ENCODE results near the gene PIBF1. TPM values are rescaled to one million over a fixed set of nuclear protein-coding genes. Genes with fewer than 3 reads are reported as not detected.
A peak's percentile ranks its signal among the peaks of the same experiment; 100 is the strongest.

Gene PIBF1
- total and polyA plus RNA-seq, 10 of the 15 experiments (the other 5 are each of a cell fraction or from before 2014, with no cell fraction given): 6.4 to 24.5 (median 11.1) TPM

DNA sequence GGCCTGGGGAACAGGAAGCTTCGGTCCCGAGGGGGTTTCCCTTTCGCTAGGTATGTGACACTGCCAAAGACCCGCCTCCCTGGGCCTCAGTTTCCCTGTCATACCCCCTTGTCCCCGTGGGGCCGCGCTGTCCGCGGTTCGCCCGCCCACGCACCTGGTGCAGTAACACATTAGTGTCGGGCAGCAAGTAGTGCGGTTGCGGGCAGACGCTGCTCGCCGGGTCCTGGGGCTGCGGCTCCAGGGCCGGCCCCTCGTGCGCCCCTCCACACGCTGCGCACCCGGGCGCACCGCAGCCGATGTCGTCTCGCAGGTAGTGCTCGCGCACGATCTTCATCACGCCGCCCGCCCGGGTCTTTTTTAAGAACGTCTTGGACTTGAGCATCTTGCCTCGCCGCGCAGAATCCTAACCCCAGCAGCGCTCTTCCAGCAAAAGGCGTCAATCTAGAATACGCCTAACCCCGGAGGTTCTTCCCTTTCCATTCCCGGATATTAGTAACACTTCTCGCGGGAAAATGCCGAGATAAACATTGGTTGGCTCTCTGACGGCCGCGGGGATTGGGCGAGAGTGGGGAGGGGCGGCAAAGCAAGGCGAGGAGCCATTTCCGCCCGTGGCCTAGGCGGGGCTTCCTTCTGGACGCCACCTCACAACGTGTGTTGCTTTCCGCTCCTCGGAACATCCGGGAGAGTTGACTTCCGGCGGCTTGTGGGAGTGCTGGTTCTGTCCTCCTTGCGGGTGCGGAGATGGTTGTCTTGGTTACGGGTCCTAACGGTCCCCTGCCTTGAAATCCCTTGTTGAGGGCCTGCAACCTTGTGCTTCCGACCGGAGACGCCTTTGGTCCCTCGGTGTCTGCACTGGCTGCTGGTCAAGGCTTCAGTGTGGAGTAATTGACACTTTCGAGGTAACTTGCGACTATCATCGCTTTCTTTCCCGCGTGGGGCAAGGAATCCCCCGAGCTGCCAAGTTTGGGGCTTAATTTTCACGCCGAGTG, at the start of gene PIBF1, which contains the start of gene DIS3 (continued):
- TF ChIP-seq, protein P1, sequence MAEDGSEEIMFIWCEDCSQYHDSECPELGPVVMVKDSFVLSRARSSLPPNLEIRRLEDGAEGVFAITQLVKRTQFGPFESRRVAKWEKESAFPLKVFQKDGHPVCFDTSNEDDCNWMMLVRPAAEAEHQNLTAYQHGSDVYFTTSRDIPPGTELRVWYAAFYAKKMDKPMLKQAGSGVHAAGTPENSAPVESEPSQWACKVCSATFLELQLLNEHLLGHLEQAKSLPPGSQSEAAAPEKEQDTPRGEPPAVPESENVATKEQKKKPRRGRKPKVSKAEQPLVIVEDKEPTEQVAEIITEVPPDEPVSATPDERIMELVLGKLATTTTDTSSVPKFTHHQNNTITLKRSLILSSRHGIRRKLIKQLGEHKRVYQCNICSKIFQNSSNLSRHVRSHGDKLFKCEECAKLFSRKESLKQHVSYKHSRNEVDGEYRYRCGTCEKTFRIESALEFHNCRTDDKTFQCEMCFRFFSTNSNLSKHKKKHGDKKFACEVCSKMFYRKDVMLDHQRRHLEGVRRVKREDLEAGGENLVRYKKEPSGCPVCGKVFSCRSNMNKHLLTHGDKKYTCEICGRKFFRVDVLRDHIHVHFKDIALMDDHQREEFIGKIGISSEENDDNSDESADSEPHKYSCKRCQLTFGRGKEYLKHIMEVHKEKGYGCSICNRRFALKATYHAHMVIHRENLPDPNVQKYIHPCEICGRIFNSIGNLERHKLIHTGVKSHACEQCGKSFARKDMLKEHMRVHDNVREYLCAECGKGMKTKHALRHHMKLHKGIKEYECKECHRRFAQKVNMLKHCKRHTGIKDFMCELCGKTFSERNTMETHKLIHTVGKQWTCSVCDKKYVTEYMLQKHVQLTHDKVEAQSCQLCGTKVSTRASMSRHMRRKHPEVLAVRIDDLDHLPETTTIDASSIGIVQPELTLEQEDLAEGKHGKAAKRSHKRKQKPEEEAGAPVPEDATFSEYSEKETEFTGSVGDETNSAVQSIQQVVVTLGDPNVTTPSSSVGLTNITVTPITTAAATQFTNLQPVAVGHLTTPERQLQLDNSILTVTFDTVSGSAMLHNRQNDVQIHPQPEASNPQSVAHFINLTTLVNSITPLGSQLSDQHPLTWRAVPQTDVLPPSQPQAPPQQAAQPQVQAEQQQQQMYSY (CRISPR knock-in tag; IDR thresholded peaks at IDR 0.05): no peak
- TF ChIP-seq ASH2L (IDR thresholded peaks at IDR 0.05; ENCODE audit: borderline replicate concordance, low read depth) (peak; percentile 87; the same call in 1 of the 2 replicates), NFYB (IDR thresholded peaks at IDR 0.05; ENCODE audit: insufficient read depth, low read depth, low read length) (peak; percentile 78), PAX8 (IDR thresholded peaks at IDR 0.05) (no peak), IRF4 (IDR thresholded peaks at IDR 0.05; ENCODE audit: low read depth, low read length) (peak; percentile 22; the same call in 1 of the 2 replicates), POLR2AphosphoS5 (IDR thresholded peaks at IDR 0.05; ENCODE audit: low read length) (peak; percentile 96), RB1 (IDR thresholded peaks at IDR 0.05; ENCODE audit: borderline replicate concordance) (peak; percentile 55; the same call in 1 of the 2 replicates), CBFB (IDR thresholded peaks at IDR 0.05; ENCODE audit: low read depth) (peak; percentile 56; the same call in 1 of the 2 replicates), TCF3 (IDR thresholded peaks at IDR 0.05; ENCODE audit: borderline replicate concordance, insufficient read depth, low read depth, low read length) (no peak), BMI1 (IDR thresholded peaks at IDR 0.05; ENCODE audit: borderline replicate concordance) (peak; percentile 93), SREBF1 (IDR thresholded peaks at IDR 0.05; ENCODE audit: low read length) (no peak), ZNF24 (IDR thresholded peaks at IDR 0.05) (no peak), CHD2 (IDR thresholded peaks at IDR 0.05; ENCODE audit: borderline replicate concordance, low read depth, low read length) (peak; percentile 98), BRCA1 (IDR thresholded peaks at IDR 0.05; ENCODE audit: low read depth, low read length) (peak; percentile 63; the same call in 1 of the 2 replicates), CREM (IDR thresholded peaks at IDR 0.05; ENCODE audit: low read depth) (peak; percentile 64), NFIC (IDR thresholded peaks at IDR 0.05; ENCODE audit: low read depth, low read length) (no peak), CBX5 (IDR thresholded peaks at IDR 0.05; ENCODE audit: low read depth) (0 out of 2 replicates have a peak, but pooled peaks have one; percentile 50)
- TF ChIP-seq, protein P2, sequence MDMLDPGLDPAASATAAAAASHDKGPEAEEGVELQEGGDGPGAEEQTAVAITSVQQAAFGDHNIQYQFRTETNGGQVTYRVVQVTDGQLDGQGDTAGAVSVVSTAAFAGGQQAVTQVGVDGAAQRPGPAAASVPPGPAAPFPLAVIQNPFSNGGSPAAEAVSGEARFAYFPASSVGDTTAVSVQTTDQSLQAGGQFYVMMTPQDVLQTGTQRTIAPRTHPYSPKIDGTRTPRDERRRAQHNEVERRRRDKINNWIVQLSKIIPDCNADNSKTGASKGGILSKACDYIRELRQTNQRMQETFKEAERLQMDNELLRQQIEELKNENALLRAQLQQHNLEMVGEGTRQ (IDR thresholded peaks at IDR 0.05; ENCODE audit: borderline replicate concordance, low read depth, low read length): no peak
- TF ChIP-seq, protein P3, sequence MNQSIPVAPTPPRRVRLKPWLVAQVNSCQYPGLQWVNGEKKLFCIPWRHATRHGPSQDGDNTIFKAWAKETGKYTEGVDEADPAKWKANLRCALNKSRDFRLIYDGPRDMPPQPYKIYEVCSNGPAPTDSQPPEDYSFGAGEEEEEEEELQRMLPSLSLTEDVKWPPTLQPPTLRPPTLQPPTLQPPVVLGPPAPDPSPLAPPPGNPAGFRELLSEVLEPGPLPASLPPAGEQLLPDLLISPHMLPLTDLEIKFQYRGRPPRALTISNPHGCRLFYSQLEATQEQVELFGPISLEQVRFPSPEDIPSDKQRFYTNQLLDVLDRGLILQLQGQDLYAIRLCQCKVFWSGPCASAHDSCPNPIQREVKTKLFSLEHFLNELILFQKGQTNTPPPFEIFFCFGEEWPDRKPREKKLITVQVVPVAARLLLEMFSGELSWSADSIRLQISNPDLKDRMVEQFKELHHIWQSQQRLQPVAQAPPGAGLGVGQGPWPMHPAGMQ (IDR thresholded peaks at IDR 0.05; ENCODE audit: borderline replicate concordance): peak; percentile 32; the same call in 1 of the 2 replicates
- TF ChIP-seq, protein P4, sequence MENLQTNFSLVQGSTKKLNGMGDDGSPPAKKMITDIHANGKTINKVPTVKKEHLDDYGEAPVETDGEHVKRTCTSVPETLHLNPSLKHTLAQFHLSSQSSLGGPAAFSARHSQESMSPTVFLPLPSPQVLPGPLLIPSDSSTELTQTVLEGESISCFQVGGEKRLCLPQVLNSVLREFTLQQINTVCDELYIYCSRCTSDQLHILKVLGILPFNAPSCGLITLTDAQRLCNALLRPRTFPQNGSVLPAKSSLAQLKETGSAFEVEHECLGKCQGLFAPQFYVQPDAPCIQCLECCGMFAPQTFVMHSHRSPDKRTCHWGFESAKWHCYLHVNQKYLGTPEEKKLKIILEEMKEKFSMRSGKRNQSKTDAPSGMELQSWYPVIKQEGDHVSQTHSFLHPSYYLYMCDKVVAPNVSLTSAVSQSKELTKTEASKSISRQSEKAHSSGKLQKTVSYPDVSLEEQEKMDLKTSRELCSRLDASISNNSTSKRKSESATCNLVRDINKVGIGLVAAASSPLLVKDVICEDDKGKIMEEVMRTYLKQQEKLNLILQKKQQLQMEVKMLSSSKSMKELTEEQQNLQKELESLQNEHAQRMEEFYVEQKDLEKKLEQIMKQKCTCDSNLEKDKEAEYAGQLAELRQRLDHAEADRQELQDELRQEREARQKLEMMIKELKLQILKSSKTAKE (IDR thresholded peaks at IDR 0.05; ENCODE audit: low read depth, poor library complexity, severe bottlenecking): no peak

Measured in GM12878 (cell line).